Measurements from ENCODE around the gene ZBTB4. TPM values are rescaled to one million over a fixed set of nuclear protein-coding genes. Genes with fewer than 3 reads are reported as not detected.

Gene ZBTB4
- total RNA-seq, 4 donors from 2014 or later, result 60.5 to 64.1 (median 63.0) TPM

- peaks cover 0 to 25% (median 0%) of the 10 kb centered on the region in 4 donors for H3K4me1 ChIP-seq
- H3K36me3 ChIP-seq, result peaks cover 5 to 62% (median 35%) of the 10 kb centered on the region in 3 donors
- no peak overlapping the region for H3K4me3 ChIP-seq
- no peak for TF ChIP-seq POLR2A (IDR thresholded peaks at IDR 0.05)
- H3K9me3 ChIP-seq, result no peaks in the 10 kb centered on the region
- DNase-seq (ENCODE audit: low spot score in 2 of 2), result no peak
- no peaks in the 10 kb centered on the region for H3K27me3 ChIP-seq
- 85 to 86% methylated on average over 12 of the region's 12 CpGs for WGBS, 2 donors
- H3K27ac ChIP-seq, result peak overlapping the region in 1 of 4 donors; percentile 36
These were observed 16.5 kb upstream of the ZBTB4 start for GRCh38 chr17:7495906-7496434.

- no peak for DNase-seq (ENCODE audit: low spot score in 2 of 2)
- Histone ChIP-seq H3K4me1 (peaks cover 0 to 45% (median 0%) of the 10 kb centered on the region in 4 donors), H3K27me3 (no peaks in the 10 kb centered on the region), H3K4me3 (no peak overlapping the region), H3K36me3 (peaks cover under 1 to 44% (median 20%) of the 10 kb centered on the region in 3 donors), H3K9me3 (no peaks in the 10 kb centered on the region), H3K27ac (no peak overlapping the region)
- TF ChIP-seq EP300 (IDR thresholded peaks at IDR 0.05), result no peak
- no peak for TF ChIP-seq POLR2A (IDR thresholded peaks at IDR 0.05)
- no peak for TF ChIP-seq CTCF (IDR thresholded peaks at IDR 0.05)
- WGBS, 2 donors, result 91 to 93% methylated on average over 3 of the region's 3 CpGs
These were observed 14.5 kb upstream of the ZBTB4 start for GRCh38 chr17:7493941-7494340.

GRCh38 chr17:7491583-7491982 is 12.2 kb upstream of the ZBTB4 start:
- Histone ChIP-seq H3K27me3 (no peaks in the 10 kb centered on the region), H3K36me3 (peaks cover 0 to 21% (median 2%) of the 10 kb centered on the region in 3 donors), H3K9me3 (no peaks in the 10 kb centered on the region), H3K4me1 (peaks cover 0 to 64% (median 12%) of the 10 kb centered on the region in 4 donors), H3K4me3 (no peak overlapping the region), H3K27ac (peak overlapping the region in 1 of 4 donors; percentile 20)
- no peak for TF ChIP-seq EP300 (IDR thresholded peaks at IDR 0.05)
- TF ChIP-seq CTCF (IDR thresholded peaks at IDR 0.05), result no peak
- DNase-seq (ENCODE audit: low spot score in 2 of 2), result no peak
- WGBS, 2 donors, result 88 to 89% methylated on average over 1 of the region's 1 CpG

- H3K36me3 ChIP-seq, result peaks cover 0 to 10% (median 0%) of the 10 kb centered on the region in 3 donors
- 70 to 73% methylated on average over 8 of the region's 8 CpGs for WGBS, 2 donors
- no peaks in the 10 kb centered on the region for H3K27me3 ChIP-seq
- DNase-seq (ENCODE audit: low spot score in 2 of 2), result no peak
- no peak overlapping the region for H3K27ac ChIP-seq
- H3K4me1 ChIP-seq, result peaks cover 0 to 76% (median 26%) of the 10 kb centered on the region in 4 donors
- TF ChIP-seq EP300 (IDR thresholded peaks at IDR 0.05) (no peak), CTCF (IDR thresholded peaks at IDR 0.05) (no peak), POLR2A (IDR thresholded peaks at IDR 0.05) (no peak)
- no peak overlapping the region for H3K4me3 ChIP-seq
- no peaks in the 10 kb centered on the region for H3K9me3 ChIP-seq
These were observed 10.7 kb upstream of the ZBTB4 start for GRCh38 chr17:7490144-7490543.

- H3K9me3 ChIP-seq, result no peaks in the 10 kb centered on the region
- H3K27ac ChIP-seq, result peak overlapping the region in 3 of 4 donors; percentile 98 to 100 (median 100)
- peaks cover 0 to 5% (median 0%) of the 10 kb centered on the region in 3 donors for H3K36me3 ChIP-seq
- no peak for TF ChIP-seq EP300 (IDR thresholded peaks at IDR 0.05)
- TF ChIP-seq POLR2A (IDR thresholded peaks at IDR 0.05), result no peak
- TF ChIP-seq CTCF (IDR thresholded peaks at IDR 0.05), result no peak
- no peak for DNase-seq (ENCODE audit: low spot score in 2 of 2)
- H3K4me3 ChIP-seq, result peak overlapping the region; percentile 3 to 71 (median 58)
- no peaks in the 10 kb centered on the region for H3K27me3 ChIP-seq
- H3K4me1 ChIP-seq, result peaks cover 0 to 76% (median 38%) of the 10 kb centered on the region in 4 donors
- WGBS, 2 donors, result 23 to 38% methylated on average over 3 of the region's 3 CpGs
These were observed 6.8 kb upstream of the ZBTB4 start for GRCh38 chr17:7486181-7486580.

Data from tibial nerve (tissue), 4 donors.